ENCODE results near the gene CPT2. TPM values are rescaled to one million over a fixed set of nuclear protein-coding genes. Genes with fewer than 3 reads are reported as not detected.

CPT2 gene
- 10.9 and 12.6 TPM in 2 replicates for total RNA-seq (2014; rRNA removed; shearing (Covaris generic); ENCODE audit: low replicate concordance)

DNA sequence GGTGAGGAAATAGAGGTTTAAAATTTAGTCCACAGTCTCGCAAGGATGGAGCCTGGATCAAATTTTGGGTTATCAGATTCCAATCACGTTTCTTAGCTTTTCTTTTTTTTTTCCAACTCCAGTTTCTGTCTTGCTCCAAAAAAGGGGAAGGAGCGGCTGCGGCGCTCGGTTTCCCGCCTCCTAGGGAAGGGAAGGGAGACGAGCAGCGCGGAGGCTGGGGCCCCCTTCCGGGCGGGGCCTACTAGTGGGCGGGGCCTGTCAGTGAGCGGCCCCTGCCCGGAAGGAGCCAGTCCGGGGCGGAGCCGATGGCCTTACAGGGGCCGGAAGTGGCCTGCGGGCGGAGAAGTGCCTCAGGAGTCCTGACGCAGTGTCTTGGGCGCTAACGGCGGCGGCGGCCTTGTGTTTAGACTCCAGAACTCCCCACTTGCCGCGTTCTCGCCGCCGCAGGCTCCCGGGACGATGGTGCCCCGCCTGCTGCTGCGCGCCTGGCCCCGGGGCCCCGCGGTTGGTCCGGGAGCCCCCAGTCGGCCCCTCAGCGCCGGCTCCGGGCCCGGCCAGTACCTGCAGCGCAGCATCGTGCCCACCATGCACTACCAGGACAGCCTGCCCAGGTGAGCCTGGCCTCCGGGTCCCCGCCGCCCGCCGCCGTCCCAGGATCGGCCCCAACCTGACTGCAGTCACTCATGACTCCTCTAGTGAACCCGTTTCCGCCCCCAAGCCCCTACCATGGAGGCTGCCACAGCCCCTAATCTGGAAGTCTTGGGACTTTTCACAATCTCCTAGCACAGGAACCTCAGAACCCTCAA lies at the start of gene CPT2:
Gene CPT2, plus strand, starts transcription at position 340 of the 806 bp plus-strand sequence. Its CDS starts 120 bp downstream, at position 460.
- in situ Hi-C loops (cut with HindIII; ENCODE audit: low pct_unique_long_range_greater_than_20kb, low sequenced_read_pairs), result no loop called here
- peak; percentile 87 for DNase-seq (ENCODE audit: low read depth)

GRCh38 chr1:53147174-53147573 lies 49.5 kb upstream of the CPT2 start:
- in situ Hi-C loops (cut with HindIII; ENCODE audit: low pct_unique_long_range_greater_than_20kb, low sequenced_read_pairs), result no loop called here

GRCh38 chr1:53148123-53148522 lies 48.5 kb upstream of the CPT2 start:
- in situ Hi-C loops (cut with HindIII; ENCODE audit: low pct_unique_long_range_greater_than_20kb, low sequenced_read_pairs), result no loop called here
- DNase-seq (ENCODE audit: low read depth), result no peak

More at GRCh38 chr1:53147174-53147573, 49.5 kb upstream of the CPT2 start:
- DNase-seq (ENCODE audit: low read depth), result no peak

- in situ Hi-C loops (cut with HindIII; ENCODE audit: low pct_unique_long_range_greater_than_20kb, low sequenced_read_pairs), result no loop called here
These were observed 42.9 kb upstream of the CPT2 start for GRCh38 chr1:53153752-53154151.

GRCh38 chr1:53154859-53155438 lies 41.7 kb upstream of the CPT2 start:
- no peak for DNase-seq (ENCODE audit: low read depth)
- in situ Hi-C loops (cut with HindIII; ENCODE audit: low pct_unique_long_range_greater_than_20kb, low sequenced_read_pairs), result no loop called here

More at GRCh38 chr1:53153752-53154151, 42.9 kb upstream of the CPT2 start:
- DNase-seq (ENCODE audit: low read depth), result no peak

DNA sequence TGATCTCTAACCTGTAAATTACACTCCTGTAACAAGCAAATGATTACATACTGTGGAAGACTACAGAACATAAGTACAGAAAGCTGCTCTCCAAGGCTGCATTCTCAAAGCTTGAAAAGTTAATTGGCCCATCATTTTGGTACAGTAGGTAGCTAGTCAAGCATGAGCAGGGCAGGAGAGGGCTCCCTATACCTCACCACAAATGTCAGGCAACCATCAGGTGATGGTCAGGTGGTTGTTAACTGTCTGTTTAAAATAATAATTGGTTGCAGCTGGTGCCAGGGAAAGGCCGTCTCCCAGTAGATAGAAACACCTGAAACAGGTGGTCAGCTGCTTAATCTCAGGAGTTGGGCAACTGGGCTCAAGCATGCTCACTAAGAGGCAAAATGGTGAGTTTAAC lies 41.1 kb upstream of the CPT2 start:
- in situ Hi-C loops (cut with HindIII; ENCODE audit: low pct_unique_long_range_greater_than_20kb, low sequenced_read_pairs), result no loop called here
- DNase-seq (ENCODE audit: low read depth), result no peak

DNA sequence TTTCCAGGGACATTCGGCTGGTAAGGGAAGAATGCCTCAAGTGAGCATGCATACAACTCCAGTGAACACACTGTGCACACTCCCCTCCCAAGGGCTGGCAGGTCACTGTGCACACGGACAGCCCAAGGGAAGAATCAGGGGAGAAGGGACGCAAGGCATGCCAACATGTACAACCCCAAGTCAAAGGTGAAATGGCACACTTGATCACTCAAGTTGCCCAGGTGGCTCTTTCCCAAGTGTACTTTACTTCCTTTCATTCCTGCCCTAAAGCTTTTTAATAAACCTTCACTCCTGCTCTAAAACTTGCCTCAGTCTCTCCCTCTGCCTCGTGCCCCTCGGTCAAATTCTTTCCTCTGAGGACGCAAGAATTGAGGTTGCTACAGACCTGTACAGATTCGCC lies 40.7 kb upstream of the CPT2 start:
- in situ Hi-C loops (cut with HindIII; ENCODE audit: low pct_unique_long_range_greater_than_20kb, low sequenced_read_pairs), result no loop called here
- DNase-seq (ENCODE audit: low read depth), result no peak

- DNase-seq (ENCODE audit: low read depth), result no peak
- in situ Hi-C loops (cut with HindIII; ENCODE audit: low pct_unique_long_range_greater_than_20kb, low sequenced_read_pairs), result no loop called here
These were observed 39.8 kb upstream of the CPT2 start for GRCh38 chr1:53156783-53157182.

- in situ Hi-C loops (cut with HindIII; ENCODE audit: low pct_unique_long_range_greater_than_20kb, low sequenced_read_pairs), result no loop called here
- no peak for DNase-seq (ENCODE audit: low read depth)
These were observed 37.7 kb upstream of the CPT2 start for GRCh38 chr1:53158900-53159299.

DNA sequence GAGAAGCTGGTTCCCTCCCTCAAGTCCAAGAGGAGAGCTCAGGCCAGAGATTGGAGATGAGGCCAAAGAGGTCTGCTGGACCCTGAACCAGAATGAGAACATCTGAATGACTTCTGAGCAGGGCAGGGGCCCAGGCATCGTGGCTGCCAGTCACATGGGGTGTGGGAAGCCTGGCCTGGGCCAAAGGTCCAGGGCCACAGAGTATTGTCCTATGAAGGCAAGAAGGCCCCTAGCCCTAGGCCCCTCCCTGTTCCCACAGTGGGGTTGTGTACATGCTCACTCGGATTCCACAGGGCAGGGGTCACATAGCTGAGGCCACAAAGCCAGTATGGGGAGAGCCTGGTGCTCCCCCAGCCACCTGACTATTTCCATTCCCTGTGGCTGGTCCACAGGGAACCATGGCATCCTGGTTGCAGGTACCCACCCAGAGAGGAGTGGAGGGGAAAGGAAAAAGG lies 35.7 kb upstream of the CPT2 start:
- in situ Hi-C loops (cut with HindIII; ENCODE audit: low pct_unique_long_range_greater_than_20kb, low sequenced_read_pairs), result no loop called here
- no peak for DNase-seq (ENCODE audit: low read depth)

DNA sequence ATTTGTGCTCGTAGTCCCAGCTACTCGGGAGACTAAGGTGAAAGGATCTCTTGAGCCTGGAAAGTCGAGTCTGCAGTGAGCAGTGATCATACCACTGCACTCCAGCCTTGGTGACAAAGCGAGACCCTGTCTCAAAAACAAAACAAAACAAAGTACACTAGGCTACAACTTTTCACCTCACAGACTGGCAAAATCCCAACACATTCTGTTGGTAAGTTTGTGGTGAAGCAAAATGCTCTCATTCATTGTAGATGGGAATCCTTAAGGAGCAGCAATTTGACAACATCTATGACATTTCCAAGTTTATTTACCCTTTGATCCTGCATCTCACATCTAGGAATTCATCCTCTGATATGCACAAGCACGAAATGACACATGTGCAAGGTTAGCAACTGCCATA lies 34.0 kb upstream of the CPT2 start:
- in situ Hi-C loops (cut with HindIII; ENCODE audit: low pct_unique_long_range_greater_than_20kb, low sequenced_read_pairs), result no loop called here
- DNase-seq (ENCODE audit: low read depth), result no peak

DNA sequence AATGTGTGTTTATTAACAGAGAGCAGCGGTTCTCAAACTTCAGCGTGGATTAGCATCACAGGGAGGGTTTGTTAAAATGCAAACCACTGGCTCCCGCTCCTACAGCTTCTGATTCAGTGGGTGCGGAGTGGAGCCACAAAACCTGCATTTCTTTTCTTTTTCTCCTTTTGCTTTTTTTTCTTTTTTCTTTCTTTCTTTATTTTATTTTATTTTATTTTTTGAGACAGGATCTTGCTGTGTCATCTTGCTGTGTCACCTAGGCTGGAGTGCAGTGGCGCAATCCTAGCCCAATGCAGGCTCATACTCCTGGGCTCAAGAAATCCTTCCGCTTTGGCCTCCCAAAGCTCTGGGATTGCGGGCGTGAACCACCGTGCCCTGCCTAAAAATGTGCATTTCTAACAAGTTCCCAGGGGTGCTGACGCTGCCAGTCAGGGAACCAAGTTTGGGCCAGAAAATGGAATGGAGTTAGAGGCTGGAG lies 33.3 kb upstream of the CPT2 start:
- DNase-seq (ENCODE audit: low read depth), result no peak
- in situ Hi-C loops (cut with HindIII; ENCODE audit: low pct_unique_long_range_greater_than_20kb, low sequenced_read_pairs), result no loop called here

DNA sequence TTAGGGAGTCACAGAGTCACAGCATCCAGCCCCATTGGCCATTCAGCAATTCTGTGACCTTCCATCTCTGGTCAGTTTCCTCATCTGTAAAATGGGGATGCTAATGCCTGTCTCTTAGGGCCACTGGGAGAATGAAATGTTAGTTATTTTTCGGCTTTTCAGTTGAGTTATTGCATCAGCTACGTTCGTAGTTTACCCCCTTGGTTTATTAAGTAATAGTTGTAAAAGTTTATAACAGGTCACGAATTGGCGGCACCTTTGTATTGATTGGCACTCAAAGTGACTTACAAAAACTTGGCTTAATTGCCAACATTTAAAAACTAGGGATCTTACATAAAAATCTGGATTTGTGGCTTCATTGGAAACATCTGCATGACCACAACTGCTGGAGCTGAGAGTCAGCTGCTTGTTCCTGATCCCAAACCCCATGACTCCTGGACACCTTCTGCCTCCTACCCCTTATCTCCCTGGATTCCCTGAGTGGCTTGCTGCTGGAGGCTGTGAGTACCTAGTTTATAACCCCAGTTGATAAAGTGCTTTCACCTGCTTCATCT lies 31.1 kb upstream of the CPT2 start:
- DNase-seq (ENCODE audit: low read depth), result no peak
- in situ Hi-C loops (cut with HindIII; ENCODE audit: low pct_unique_long_range_greater_than_20kb, low sequenced_read_pairs), result no loop called here

- in situ Hi-C loops (cut with HindIII; ENCODE audit: low pct_unique_long_range_greater_than_20kb, low sequenced_read_pairs), result no loop called here
- no peak for DNase-seq (ENCODE audit: low read depth)
These were observed 30.3 kb upstream of the CPT2 start for GRCh38 chr1:53166366-53166765.

- DNase-seq (ENCODE audit: low read depth), result no peak
- in situ Hi-C loops (cut with HindIII; ENCODE audit: low pct_unique_long_range_greater_than_20kb, low sequenced_read_pairs), result no loop called here
These were observed 29.7 kb upstream of the CPT2 start for GRCh38 chr1:53166912-53167311.

DNA sequence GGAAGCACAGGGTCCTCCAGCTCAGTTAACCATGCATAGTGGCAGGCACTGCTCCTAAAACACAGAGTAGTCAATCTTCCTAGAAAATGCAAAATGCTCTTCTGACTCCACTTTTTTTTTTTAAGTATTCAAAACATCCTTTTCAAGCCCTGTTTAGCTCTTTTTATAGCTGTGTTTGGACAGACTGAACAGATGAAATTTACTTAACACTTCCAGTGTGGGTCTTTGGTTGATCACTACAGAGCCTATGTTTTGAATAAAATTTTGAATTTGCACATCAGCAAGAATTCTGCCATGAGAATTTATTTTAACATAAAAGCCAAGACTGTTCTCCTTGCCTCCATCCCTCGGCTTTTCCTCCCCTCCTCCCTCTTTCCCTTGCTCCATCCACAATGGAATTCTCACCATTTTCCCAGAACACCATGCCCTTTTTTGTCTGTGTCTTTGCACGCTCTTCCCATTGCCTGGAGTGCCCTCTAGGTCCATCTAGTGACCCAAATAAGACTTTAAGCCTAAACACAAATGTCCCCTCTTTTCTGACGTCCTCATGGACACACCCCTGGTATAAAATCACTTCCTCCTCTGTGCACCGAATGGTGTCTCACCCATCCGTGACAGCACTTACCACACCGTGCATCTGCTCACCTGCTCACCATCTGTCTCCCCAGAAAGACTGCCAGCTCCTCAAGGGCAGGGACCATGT lies 24.0 kb upstream of the CPT2 start:
- DNase-seq (ENCODE audit: low read depth), result peak; percentile 42

DNA sequence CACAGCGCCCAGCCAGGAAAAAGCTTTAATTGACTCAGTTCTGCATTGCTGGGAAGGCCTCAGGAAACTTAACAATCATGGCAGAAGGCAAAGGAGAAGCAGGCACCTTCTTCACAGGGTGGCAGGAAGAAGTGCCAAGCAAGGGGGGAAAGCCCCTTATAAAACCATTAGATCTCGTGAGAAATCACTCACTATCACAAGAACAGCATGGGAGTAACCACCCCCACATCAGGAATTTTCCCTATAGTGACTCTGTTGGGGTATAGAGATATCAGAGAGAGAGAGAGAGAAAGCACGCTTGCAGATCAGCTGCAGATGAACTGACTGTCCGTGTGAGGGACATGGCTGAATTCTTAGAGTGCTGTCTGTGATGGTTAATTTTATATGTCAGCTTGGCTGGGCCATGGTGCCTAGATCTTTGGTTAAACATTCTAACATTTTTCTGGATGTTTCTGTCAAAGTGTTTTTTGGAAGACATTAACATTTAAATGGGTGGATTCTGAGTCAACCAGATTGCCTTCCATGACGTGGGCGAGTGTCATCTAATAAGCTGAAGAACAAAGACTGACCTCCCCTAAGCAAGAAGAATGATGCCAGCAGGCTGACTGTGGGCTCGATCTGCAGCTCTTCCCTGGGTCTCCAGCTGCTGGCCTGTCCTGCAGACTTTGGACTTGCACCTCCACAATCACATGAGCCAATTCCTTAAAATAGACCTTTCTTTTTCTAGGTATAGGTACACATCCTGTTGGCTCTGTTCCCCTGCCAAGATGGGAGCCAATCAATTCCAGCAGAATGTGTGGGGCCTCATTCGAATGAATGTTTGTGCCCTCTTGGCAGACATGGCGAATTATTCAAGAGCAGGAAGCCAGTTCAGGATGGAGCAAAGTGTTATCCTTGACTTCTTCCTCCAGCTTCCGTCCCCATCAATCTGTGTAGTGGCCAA lies 21.4 kb upstream of the CPT2 start:
- no peak for DNase-seq (ENCODE audit: low read depth)
- in situ Hi-C loops (cut with HindIII; ENCODE audit: low pct_unique_long_range_greater_than_20kb, low sequenced_read_pairs), result no loop called here

More for the DNA sequence above, 24.0 kb upstream of the CPT2 start:
- in situ Hi-C loops (cut with HindIII; ENCODE audit: low pct_unique_long_range_greater_than_20kb, low sequenced_read_pairs), result no loop called here

Measured in Caki2 (cell line).